Measurements from ENCODE around the gene CALCOCO1.

The CALCOCO1 gene

GRCh38 chr12:53739214-53740129 is 12.2 kb upstream of the CALCOCO1 start:
- TF ChIP-seq, protein P1, sequence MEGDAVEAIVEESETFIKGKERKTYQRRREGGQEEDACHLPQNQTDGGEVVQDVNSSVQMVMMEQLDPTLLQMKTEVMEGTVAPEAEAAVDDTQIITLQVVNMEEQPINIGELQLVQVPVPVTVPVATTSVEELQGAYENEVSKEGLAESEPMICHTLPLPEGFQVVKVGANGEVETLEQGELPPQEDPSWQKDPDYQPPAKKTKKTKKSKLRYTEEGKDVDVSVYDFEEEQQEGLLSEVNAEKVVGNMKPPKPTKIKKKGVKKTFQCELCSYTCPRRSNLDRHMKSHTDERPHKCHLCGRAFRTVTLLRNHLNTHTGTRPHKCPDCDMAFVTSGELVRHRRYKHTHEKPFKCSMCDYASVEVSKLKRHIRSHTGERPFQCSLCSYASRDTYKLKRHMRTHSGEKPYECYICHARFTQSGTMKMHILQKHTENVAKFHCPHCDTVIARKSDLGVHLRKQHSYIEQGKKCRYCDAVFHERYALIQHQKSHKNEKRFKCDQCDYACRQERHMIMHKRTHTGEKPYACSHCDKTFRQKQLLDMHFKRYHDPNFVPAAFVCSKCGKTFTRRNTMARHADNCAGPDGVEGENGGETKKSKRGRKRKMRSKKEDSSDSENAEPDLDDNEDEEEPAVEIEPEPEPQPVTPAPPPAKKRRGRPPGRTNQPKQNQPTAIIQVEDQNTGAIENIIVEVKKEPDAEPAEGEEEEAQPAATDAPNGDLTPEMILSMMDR (IDR thresholded peaks at IDR 0.05; ENCODE audit: control insufficient read depth, extremely low read depth, insufficient read depth): no peak
- no peak overlapping the region for H3K4me3 ChIP-seq (ENCODE audit: low read depth, low read length)
- DNase-seq (ENCODE audit: low read depth): no peak

DNA sequence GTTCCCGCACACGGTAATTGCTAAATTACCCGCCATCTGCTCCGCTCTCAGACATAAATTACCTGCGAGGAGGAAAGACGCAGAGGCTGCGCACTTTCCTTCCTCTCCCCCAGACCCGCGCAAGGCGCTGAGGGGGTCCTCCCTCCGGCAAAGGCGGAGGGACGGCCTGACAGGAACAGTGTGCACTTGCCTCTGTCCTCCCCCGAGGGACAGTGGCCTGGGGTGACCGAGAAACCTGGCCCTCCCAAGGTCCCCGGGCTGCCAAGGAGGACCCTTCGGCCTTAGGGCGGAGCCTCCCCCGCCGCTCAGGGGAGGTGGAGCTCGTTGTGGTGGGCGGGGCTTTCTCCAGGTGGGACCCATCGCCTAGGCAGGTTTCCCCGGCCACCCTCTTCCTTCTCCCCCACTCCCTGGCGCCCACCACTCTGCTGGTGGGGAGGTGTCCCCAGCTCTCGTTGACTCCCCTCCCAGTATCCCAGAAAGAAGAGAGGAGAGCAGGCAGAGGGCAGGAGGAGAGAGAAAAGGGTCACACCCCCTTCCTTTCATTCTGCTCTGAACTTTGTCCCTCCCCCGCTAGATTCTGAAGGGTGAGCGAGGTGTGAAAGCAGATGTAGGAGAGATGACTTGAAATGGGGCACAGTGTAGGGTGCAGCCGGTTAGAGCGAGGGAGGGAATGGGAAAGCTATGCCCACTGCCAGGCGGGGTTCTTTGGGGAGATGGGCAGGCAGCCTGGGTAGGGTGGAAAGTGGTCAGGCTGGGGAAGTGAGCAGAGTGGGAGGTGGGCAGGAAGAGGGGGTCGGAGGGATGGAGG is 11.4 kb upstream of the CALCOCO1 start:
- DNase-seq (ENCODE audit: low read depth): no peak
- H3K4me3 ChIP-seq (ENCODE audit: low read depth, low read length): no peak overlapping the region
- TF ChIP-seq, protein P1 (IDR thresholded peaks at IDR 0.05; ENCODE audit: control insufficient read depth, extremely low read depth, insufficient read depth): no peak

- DNase-seq (ENCODE audit: low read depth): no peak
- H3K4me3 ChIP-seq (ENCODE audit: low read depth, low read length): no peak overlapping the region
- TF ChIP-seq, protein P1 (IDR thresholded peaks at IDR 0.05; ENCODE audit: control insufficient read depth, extremely low read depth, insufficient read depth): no peak
Observed at GRCh38 chr12:53737951-53738405, 10.7 kb upstream of the CALCOCO1 start.

- no peak overlapping the region for H3K4me3 ChIP-seq (ENCODE audit: low read depth, low read length)
- DNase-seq (ENCODE audit: low read depth): no peak
- TF ChIP-seq, protein P1 (IDR thresholded peaks at IDR 0.05; ENCODE audit: control insufficient read depth, extremely low read depth, insufficient read depth): no peak
Observed at GRCh38 chr12:53737093-53737808, 10.0 kb upstream of the CALCOCO1 start.

DNA sequence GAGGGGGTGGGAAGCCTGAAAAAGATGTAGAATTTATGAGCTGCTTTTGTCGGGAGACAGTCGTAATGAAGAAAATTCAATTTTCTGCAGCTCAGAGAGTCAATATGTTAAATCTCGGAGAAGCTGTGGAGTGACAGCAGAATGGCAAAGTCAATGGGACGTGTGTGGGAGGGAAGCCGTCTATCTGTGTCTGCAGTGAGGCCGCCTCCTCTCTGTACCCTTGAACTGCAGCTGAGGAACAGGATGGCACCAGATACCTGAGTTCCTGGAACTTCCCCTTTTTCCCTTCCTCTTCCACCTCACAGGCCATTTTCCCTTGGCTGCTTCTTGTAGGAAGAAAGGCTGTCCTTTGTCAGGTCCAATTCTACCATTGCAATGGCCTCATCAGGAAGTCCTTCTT is 9.3 kb upstream of the CALCOCO1 start:
- TF ChIP-seq, protein P1 (IDR thresholded peaks at IDR 0.05; ENCODE audit: control insufficient read depth, extremely low read depth, insufficient read depth): no peak
- no peak for DNase-seq (ENCODE audit: low read depth)
- H3K4me3 ChIP-seq (ENCODE audit: low read depth, low read length): no peak overlapping the region

- TF ChIP-seq, protein P1 (IDR thresholded peaks at IDR 0.05; ENCODE audit: control insufficient read depth, extremely low read depth, insufficient read depth): no peak
Observed at GRCh38 chr12:53735556-53735955, 8.3 kb upstream of the CALCOCO1 start.

More at GRCh38 chr12:53735556-53735955, 8.3 kb upstream of the CALCOCO1 start:
- DNase-seq (ENCODE audit: low read depth): no peak
- no peak overlapping the region for H3K4me3 ChIP-seq (ENCODE audit: low read depth, low read length)
